HG02943 (cell line): ENCODE measurements around the gene TSR3.
A peak's percentile ranks its signal among the peaks of the same experiment; 100 is the strongest.

Experiments used
- ATAC-seq: cut with Tn5 transposase; IDR thresholded peaks from one replicate; pipeline ENCODE4 v1.9.1; 2021; ENCODE audit warnings: mild to moderate bottlenecking, low read depth, moderate library complexity; ENCODE audit not compliant: unreplicated experiment

Gene TSR3

GRCh38 chr16:1311738-1312466, 39.8 kb downstream of the TSR3 start:
- ATAC-seq: no peak

GRCh38 chr16:1311212-1311737, 40.4 kb downstream of the TSR3 start:
- no peak for ATAC-seq

- no peak for ATAC-seq
Observed at GRCh38 chr16:1310832-1311200, 40.9 kb downstream of the TSR3 start.

GRCh38 chr16:1309888-1310831, 41.5 kb downstream of the TSR3 start:
- no peak for ATAC-seq

- peak; percentile 63 for ATAC-seq
Observed at GRCh38 chr16:1308977-1309885, 42.4 kb downstream of the TSR3 start, which contains the start of gene UBE2I. Gene UBE2I (plus strand): TSS chr16:1309636. CDS start chr16:1314031, 4,395 bp downstream.

GRCh38 chr16:1308036-1308976, 43.4 kb downstream of the TSR3 start:
- peak; percentile 13 for ATAC-seq

- no peak for ATAC-seq
Observed at GRCh38 chr16:1306334-1306733, 45.3 kb downstream of the TSR3 start.

- ATAC-seq: no peak
Observed at GRCh38 chr16:1305823-1306222, 45.9 kb downstream of the TSR3 start.

- no peak for ATAC-seq
Observed at GRCh38 chr16:1301562-1301961, 50.1 kb downstream of the TSR3 start.

- ATAC-seq: no peak
Observed at GRCh38 chr16:1300664-1301476, 50.8 kb downstream of the TSR3 start.

- no peak for ATAC-seq
Observed at GRCh38 chr16:1299868-1300203, 51.8 kb downstream of the TSR3 start.
